SK-N-SH (cell line): Measurements from ENCODE around the gene SPATA16. TPM values are rescaled to one million over a fixed set of nuclear protein-coding genes. Genes with fewer than 3 reads are reported as not detected.

Experiments
- CTCF ChIA-PET: fragments of 300-600, 350-600 bp; formaldehyde crosslinking; extraction: SDS; loops from one replicate; lab custom pipeline; 2021; lab: Yijun Ruan, JAX
- POLR2A ChIA-PET: fragments of 350-600 bp; sonication (Branson Sonifier 250); formaldehyde crosslinking; extraction: SDS; loops from one replicate; lab custom pipeline; 2020; ENCODE audit warnings: antibody characterized with exemption, inconsistent platforms; lab: Yijun Ruan, JAX
- DNase-seq: peaks from one replicate; pipeline ENCODE4 v3.0.0; 2012
- H2AFZ ChIP-seq: fragments of 200-600 bp; sonication (generic); 2 replicates; pipeline ENCODE4 v1.8.1; 2016; ENCODE audit warnings: antibody characterized with exemption, mild to moderate bottlenecking, low read depth
- H3F3A ChIP-seq: fragments of 200-600 bp; sonication (generic); replicated peaks from 2 replicates; pipeline ENCODE3; 2016; ENCODE audit warnings: antibody characterized with exemption, mild to moderate bottlenecking; ENCODE audit not compliant: insufficient read depth
- H3K27ac ChIP-seq, 2 experiments: fragments of 200-500 bp in 1 of 2; fragments of 200-600 bp in 1 of 2; sonication (Bioruptor generic) in 1 of 2; sonication (generic), shearing (Covaris generic) in 1 of 2; 2 replicates each; pipeline versions ENCODE4 v1.5.1 to v1.6.1; 2014 to 2016; ENCODE audit warnings: low read depth in 2 of 2, inconsistent platforms in 1 of 2, low read length in 1 of 2, mild to moderate bottlenecking in 1 of 2, mixed read lengths in 1 of 2
- H3K27me3 ChIP-seq: fragments of 200-600 bp; sonication (generic), shearing (Covaris generic); 2 replicates; pipeline ENCODE4 v1.6.1; 2016; ENCODE audit warnings: mixed run types; ENCODE audit not compliant: insufficient read depth
- H3K36me3 ChIP-seq, 2 experiments: fragments of 200-500 bp in 1 of 2; fragments of 200-600 bp in 1 of 2; sonication (Bioruptor generic) in 1 of 2; sonication (generic) in 1 of 2; replicated peaks in 1 of 2; 2 replicates each; pipeline versions ENCODE3 to v1.5.1; 2014 to 2016; ENCODE audit warnings: low read length in 1 of 2, mild to moderate bottlenecking in 1 of 2; ENCODE audit not compliant: insufficient read depth in 2 of 2, control insufficient read depth in 1 of 2
- H3K4me1 ChIP-seq, 2 experiments: fragments of 200-500 bp in 1 of 2; fragments of 200-600 bp in 1 of 2; sonication (Bioruptor generic) in 1 of 2; sonication (generic), shearing (Covaris generic) in 1 of 2; 2 replicates each; pipeline versions ENCODE4 v1.5.1 to v1.6.1; 2014 to 2016; ENCODE audit warnings: low read depth in 1 of 2, low read length in 1 of 2, mixed run types in 1 of 2; ENCODE audit not compliant: insufficient read depth in 2 of 2, control insufficient read depth in 1 of 2
- H3K4me2 ChIP-seq: fragments of 200-600 bp; sonication (generic), shearing (Covaris generic); 2 replicates; pipeline ENCODE4 v1.6.1; 2017; ENCODE audit warnings: mixed run types
- H3K4me3 ChIP-seq, 2 experiments: fragments of 200-500 bp in 1 of 2; fragments of 200-600 bp in 1 of 2; sonication (Bioruptor generic) in 1 of 2; sonication (generic), shearing (Covaris generic) in 1 of 2; 2 replicates each; pipeline versions ENCODE4 v1.5.1 to v1.8.1; 2014 to 2016; ENCODE audit warnings: low read depth in 2 of 2, inconsistent platforms in 1 of 2, low read length in 1 of 2, mild to moderate bottlenecking in 1 of 2, mixed read lengths in 1 of 2, moderate library complexity in 1 of 2
- H3K79me2 ChIP-seq: fragments of 200-600 bp; sonication (generic); 2 replicates; pipeline ENCODE4 v1.8.1; 2017; ENCODE audit warnings: mild to moderate bottlenecking; ENCODE audit not compliant: insufficient read depth
- H3K9ac ChIP-seq: fragments of 200-600 bp; sonication (generic); 2 replicates; pipeline ENCODE4 v1.6.1; 2017; ENCODE audit warnings: mixed run types
- H3K9me2 ChIP-seq: fragments of 200-600 bp; sonication (generic); 2 replicates; pipeline ENCODE4 v1.6.1; 2017; ENCODE audit warnings: mixed run types
- H3K9me3 ChIP-seq: fragments of 200-600 bp; sonication (generic); 2 replicates; pipeline ENCODE4 v1.6.1; 2017; ENCODE audit warnings: mixed run types, mild to moderate bottlenecking, moderate library complexity
- H4K20me1 ChIP-seq: fragments of 200-600 bp; sonication (generic); 2 replicates; pipeline ENCODE4 v1.6.1; 2017; ENCODE audit warnings: mild to moderate bottlenecking, mixed run types; ENCODE audit not compliant: insufficient read depth
- CHD2 ChIP-seq: fragments of 150-350 bp; IDR thresholded peaks from 2 replicates; pipeline ENCODE4 v1.6.1; 2018; ENCODE audit warnings: low read length; ENCODE audit not compliant: partially characterized antibody
- EP300 ChIP-seq, 2 experiments: IDR thresholded peaks; 2 replicates each; pipeline versions ENCODE4 v1.4.0 to v1.6.1; 2012; ENCODE audit warnings: borderline replicate concordance in 1 of 2, low read depth in 1 of 2, low read length in 1 of 2
- MEF2A ChIP-seq: IDR thresholded peaks from 2 replicates; pipeline ENCODE4 v1.4.0; 2012; ENCODE audit warnings: low read depth, borderline replicate concordance
- NFIC ChIP-seq: IDR thresholded peaks from 2 replicates; pipeline ENCODE4 v1.4.0; 2012; ENCODE audit warnings: borderline replicate concordance
- NRF1 ChIP-seq: IDR thresholded peaks from 2 replicates; pipeline ENCODE4 v1.6.1; 2012; ENCODE audit warnings: low read depth, mild to moderate bottlenecking, low read length
- POLR2AphosphoS5 ChIP-seq: IDR thresholded peaks from 2 replicates; pipeline ENCODE4 v1.6.1; 2012; ENCODE audit warnings: low read depth, low read length
- RCOR1 ChIP-seq: fragments of 150-350 bp; IDR thresholded peaks from 2 replicates; pipeline ENCODE4 v1.6.1; 2017; ENCODE audit warnings: antibody characterized with exemption, low read length
- REST ChIP-seq: IDR thresholded peaks from 2 replicates; pipeline ENCODE4 v1.6.1; 2012; ENCODE audit warnings: mild to moderate bottlenecking, low read depth, low read length, moderate library complexity
- SIN3A ChIP-seq: IDR thresholded peaks from 2 replicates; pipeline ENCODE4 v1.6.1; 2012; ENCODE audit warnings: low read depth, mild to moderate bottlenecking, low read length, moderate library complexity, borderline replicate concordance
- TCF12 ChIP-seq: IDR thresholded peaks from 2 replicates; pipeline ENCODE4 v1.4.0; 2012
- USF1 ChIP-seq: IDR thresholded peaks from 2 replicates; pipeline ENCODE4 v1.4.0; 2012; ENCODE audit warnings: low read depth, borderline replicate concordance
- YY1 ChIP-seq: IDR thresholded peaks from 2 replicates; pipeline ENCODE4 v1.4.0; 2012; ENCODE audit warnings: low read depth, mild to moderate bottlenecking
- ZBTB33 ChIP-seq: IDR thresholded peaks from 2 replicates; pipeline ENCODE4 v1.4.0; 2012; ENCODE audit warnings: low read depth, borderline replicate concordance
- WGBS: methylation state at CpG from one replicate; pipeline ENCODE4 v1.1.6; 2017; ENCODE audit warnings: low lambda C conversion rate; 5-methylcytosine and 5-hydroxymethylcytosine counted together
- polyA plus RNA-seq, 3 experiments: library from polyadenylated mRNA; depleted of rRNA; stranded (reverse); fragments of >200 nt; gene quantifications; 2 replicates each; pipeline ENCODE4 v1.2.3, GENCODE V29; 2012

The SPATA16 gene
- polyA plus RNA-seq, 1 of the 3 experiments (the other 2 are of a cell fraction), result not detected

- Histone ChIP-seq H3K9ac (no peak overlapping the region), H3K9me2 (no peaks in the 10 kb centered on the region), H3K4me1 (peaks cover 0 to 11% of the 10 kb centered on the region in 2 experiments; a peak in 2 of 4 replicates), H4K20me1 (no peaks in the 10 kb centered on the region), H3K4me3 (no peak overlapping the region), H2AFZ (no peak overlapping the region), H3K4me2 (no peak overlapping the region), H3K79me2 (no peaks in the 10 kb centered on the region), H3F3A (no peaks in the 10 kb centered on the region), H3K36me3 (no peaks in the 10 kb centered on the region), H3K27me3 (no peaks in the 10 kb centered on the region), H3K27ac (no peak overlapping the region), H3K9me3 (no peaks in the 10 kb centered on the region)
- 20% methylated on average over 4 of the region's 4 CpGs for WGBS
- ChIA-PET CTCF (no interaction called here), POLR2A (no interaction called here)
- TF ChIP-seq REST, result no peak
- no peak for TF ChIP-seq RCOR1
- TF ChIP-seq YY1, result no peak
- no peak for TF ChIP-seq CHD2
- no peak for TF ChIP-seq POLR2AphosphoS5
- TF ChIP-seq TCF12, result no peak
- no peak for TF ChIP-seq ZBTB33
- no peak for TF ChIP-seq NFIC
- no peak for TF ChIP-seq MEF2A
- no peak for TF ChIP-seq SIN3A
- TF ChIP-seq NRF1, result no peak
- TF ChIP-seq USF1, result no peak
- no peak for TF ChIP-seq EP300 (IDR thresholded peaks at IDR 0.05; ENCODE audit: borderline replicate concordance in 1 of 2, low read depth in 1 of 2, low read length in 1 of 2)
- peak; percentile 33 for DNase-seq
These were observed 74.7 kb downstream of the SPATA16 start for GRCh38 chr3:173066044-173067004.
